A549 treated with ZK216348 at 1 μM for 4 hours (cell line): ENCODE measurements around the gene KARS1. TPM values are rescaled to one million over a fixed set of nuclear protein-coding genes. Genes with fewer than 3 reads are reported as not detected.

Source experiments
- total RNA-seq: library from RNA; stranded (reverse); fragments of 200-300 nt; extraction: Qiagen RNA extraction; gene quantifications from 5 replicates; pipeline ENCODE4 v1.2.3, GENCODE V29; 2022; ENCODE audit warnings: low read depth

The KARS1 gene
- total RNA-seq, result 158 to 171 TPM (median 168 TPM) in 5 replicates

GRCh38 chr16:75647492-75648264 is at the start of gene KARS1, which contains the start of gene TERF2IP:
Gene KARS1, minus strand, starts transcription at chr16:75647665. Its CDS starts 26 bp downstream, at chr16:75647639.
Gene TERF2IP, plus strand, starts transcription at chr16:75647773. Its CDS starts 110 bp downstream, at chr16:75647883.

GRCh38 chr16:75676909-75677308 is 29.4 kb upstream of the KARS1 start, which contains the start of gene CPHXL2:
Gene CPHXL2, minus strand, starts transcription at chr16:75677009. Its CDS starts 10 bp downstream, at chr16:75676999.

DNA sequence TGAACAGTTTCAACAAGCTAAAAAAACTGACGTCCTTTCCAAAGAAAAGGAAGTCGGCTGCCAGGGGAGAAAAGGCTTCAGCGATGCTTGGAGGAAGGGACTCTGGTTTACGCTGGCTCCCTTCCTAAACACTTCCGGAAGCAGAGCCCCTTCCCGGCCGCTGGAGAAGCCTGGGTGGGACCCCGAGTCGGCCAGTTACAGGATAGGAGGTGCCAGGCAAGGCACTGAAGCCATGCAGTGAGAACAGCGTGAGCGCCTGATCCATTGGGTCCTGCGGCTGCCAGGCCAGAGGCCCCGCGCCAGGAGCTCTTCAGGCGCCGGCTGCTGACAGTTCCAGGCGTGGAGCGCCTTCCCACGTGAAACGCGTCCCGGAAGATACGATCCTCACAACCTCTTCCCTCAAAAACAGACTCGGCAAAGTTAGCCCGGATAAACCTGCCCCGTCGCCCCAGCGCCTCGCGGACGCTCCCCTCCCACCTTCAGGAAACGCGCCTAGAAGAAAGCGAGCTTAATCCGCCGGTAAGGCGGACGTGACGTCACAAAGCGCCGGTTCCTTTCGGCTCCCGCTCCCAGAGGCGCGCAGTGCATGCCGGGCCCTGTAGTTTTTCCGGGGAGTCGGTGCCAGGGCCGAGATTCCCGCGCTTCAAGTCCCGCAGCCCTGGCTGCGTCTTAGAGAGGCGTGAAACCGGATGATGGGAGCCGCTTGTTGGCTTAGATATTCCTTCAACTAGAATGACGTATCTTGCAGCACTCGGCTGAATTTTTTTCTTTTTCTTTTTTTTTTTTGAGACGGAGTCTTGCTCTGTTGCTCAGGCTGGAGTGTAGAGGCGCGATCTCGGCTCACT is 24.5 kb downstream of the KARS1 start, which contains the start of gene ADAT1:
TSS of gene ADAT1 (minus strand) at position 521 of the 845 bp plus-strand sequence. CDS start 2,482 bp downstream, outside the sequence.

Other genes starting within 250 kb of the KARS1 start
- gene CFDP1, start 214.2 kb downstream of the KARS1 start, total RNA-seq, result 55.6 to 88.5 TPM (median 63.8 TPM) in 5 replicates
- gene TMEM170A, start 183.0 kb downstream of the KARS1 start, total RNA-seq, result 10.7 to 17.8 TPM (median 14.9 TPM) in 5 replicates
- 0.13 to 0.22 TPM (median 0.15 TPM) in 4 of 5 replicates, not detected in the other for gene CHST6, start 152.2 kb downstream of the KARS1 start, total RNA-seq
- 0.08 TPM in 1 of 5 replicates, not detected in the others for gene CHST5, start 111.6 kb downstream of the KARS1 start, total RNA-seq
- gene TMEM231, start 91.4 kb downstream of the KARS1 start, total RNA-seq, result 7.1 to 10.3 TPM (median 8.8 TPM) in 5 replicates
- 78.4 to 100 TPM (median 93.8 TPM) in 5 replicates for gene GABARAPL2, start 81.3 kb downstream of the KARS1 start, total RNA-seq
- gene ADAT1, start 24.4 kb downstream of the KARS1 start, total RNA-seq, result 25.9 to 39.9 TPM (median 38.3 TPM) in 5 replicates
- 42.2 to 49.4 TPM (median 44.0 TPM) in 5 replicates for gene TERF2IP, start 108 bp upstream of the KARS1 start, total RNA-seq
- gene CPHXL2, start 29.3 kb upstream of the KARS1 start, total RNA-seq, result not detected in 5 replicates
- not detected in 5 replicates for gene DUXB, start 53.8 kb upstream of the KARS1 start, total RNA-seq
- not detected in 5 replicates for gene CPHXL, start 78.8 kb upstream of the KARS1 start, total RNA-seq